Fibroblast of lung (primary cell): ENCODE data around the gene SLC39A5.

Experiments
- CTCF ChIP-seq, 2 donors: IDR thresholded peaks in 1 of 2; conservative IDR thresholded peaks in 1 of 2; 1 replicate in 1 of 2; 2 replicates in 1 of 2; pipeline ENCODE4 v1.5.1; 2011 to 2012; ENCODE audit warnings: low read length in 2 of 2, control low read depth in 1 of 2, inconsistent platforms in 1 of 2, low read depth in 1 of 2, mild to moderate bottlenecking in 1 of 2
- EZH2 ChIP-seq: IDR thresholded peaks from 2 replicates; pipeline ENCODE4 v1.5.1; 2012; ENCODE audit warnings: low read length, control low read depth, mild to moderate bottlenecking; ENCODE audit errors: missing control alignments

GRCh38 chr12:56241424-56242303 lies 11.8 kb downstream of the SLC39A5 start:
- TF ChIP-seq CTCF (conservative IDR thresholded peaks at IDR 0.05 in 1 of 2, IDR thresholded peaks at IDR 0.05 in 1 of 2; ENCODE audit: low read depth in 1 of 2, low read length in 2 of 2) (no peak), EZH2 (no peak)
